Eye (tissue), 1 donor: ENCODE measurements around the gene MOB2.
A peak's percentile ranks its signal among the peaks of the same experiment; 100 is the strongest.

ENCODE experiments used
- DNase-seq: peaks from one replicate; pipeline ENCODE4 v3.0.0-alpha.2; 2015

Gene MOB2

GRCh38 chr11:1454576-1454975, 32.0 kb downstream of the MOB2 start:
- DNase-seq: no peak

- no peak for DNase-seq
Measured at GRCh38 chr11:1453611-1454034, 33.0 kb downstream of the MOB2 start.

- DNase-seq: no peak
Measured at GRCh38 chr11:1452744-1453143, 33.8 kb downstream of the MOB2 start.

- DNase-seq: no peak
Measured at GRCh38 chr11:1451781-1452470, 34.7 kb downstream of the MOB2 start.

- DNase-seq: no peak
Measured at GRCh38 chr11:1450949-1451710, 35.4 kb downstream of the MOB2 start.

GRCh38 chr11:1450344-1450875, 36.2 kb downstream of the MOB2 start:
- no peak for DNase-seq

GRCh38 chr11:1449490-1450243, 36.9 kb downstream of the MOB2 start:
- DNase-seq: no peak

- no peak for DNase-seq
Measured at GRCh38 chr11:1448882-1449281, 37.7 kb downstream of the MOB2 start.

GRCh38 chr11:1447845-1448825, 38.4 kb downstream of the MOB2 start:
- no peak for DNase-seq

GRCh38 chr11:1446623-1447022, 40.0 kb downstream of the MOB2 start:
- DNase-seq: no peak

- DNase-seq: no peak
Measured at GRCh38 chr11:1445741-1446445, 40.7 kb downstream of the MOB2 start.

- no peak for DNase-seq
Measured at GRCh38 chr11:1444823-1445422, 41.7 kb downstream of the MOB2 start.

GRCh38 chr11:1444321-1444720, 42.3 kb downstream of the MOB2 start:
- DNase-seq: no peak

GRCh38 chr11:1443737-1444136, 42.8 kb downstream of the MOB2 start:
- DNase-seq: no peak

- DNase-seq: no peak
Measured at GRCh38 chr11:1442807-1443366, 43.7 kb downstream of the MOB2 start.

- peak; percentile 92 for DNase-seq
Measured at GRCh38 chr11:1442163-1442562, 44.4 kb downstream of the MOB2 start.

GRCh38 chr11:1440496-1440895, 46.1 kb downstream of the MOB2 start:
- DNase-seq: no peak

- DNase-seq: no peak
Measured at GRCh38 chr11:1440066-1440465, 46.5 kb downstream of the MOB2 start.

- DNase-seq: no peak
Measured at GRCh38 chr11:1439341-1439740, 47.2 kb downstream of the MOB2 start.

GRCh38 chr11:1438967-1439330, 47.6 kb downstream of the MOB2 start:
- no peak for DNase-seq
